ENCODE data around the gene COL27A1.

Gene COL27A1

DNA sequence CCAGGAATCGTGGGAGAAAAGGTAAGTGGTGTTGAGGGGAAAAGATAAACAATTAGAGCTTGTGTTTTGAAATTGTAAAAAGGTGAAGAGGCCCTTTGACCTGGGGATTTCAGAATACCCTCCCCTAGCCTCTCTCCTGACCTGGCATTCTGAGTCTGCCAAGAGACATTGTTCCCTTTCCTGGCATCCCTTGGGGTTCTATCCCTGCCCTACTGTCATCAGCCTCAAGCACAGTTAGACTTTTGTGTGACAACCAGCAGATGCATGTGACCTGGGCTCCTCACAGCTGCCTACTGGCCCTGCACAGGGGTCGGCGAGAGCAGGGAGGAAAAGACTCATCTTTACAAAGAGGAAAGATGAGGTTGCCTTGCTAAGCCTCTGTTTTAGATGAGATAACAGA lies 95.3 kb downstream of the COL27A1 start:
- Histone ChIP-seq H3K27me3 (ENCODE audit: control insufficient read depth in 5 of 5, insufficient read depth in 4 of 5, low read length in 5 of 5) (no peaks in the 10 kb centered on the region), H3K27ac (ENCODE audit: low read depth, low read length) (peak overlapping the region; percentile 65), H3K9me3 (ENCODE audit: control insufficient read depth in 5 of 5, low read length in 5 of 5) (no peaks in the 10 kb centered on the region), H3K4me3 (ENCODE audit: low read depth in 1 of 5, low read length in 5 of 5) (peak overlapping the region in 1 of 5 donors; percentile 17), H3K9ac (ENCODE audit: low read length in 5 of 5) (peak overlapping the region in 1 of 5 donors; percentile 25), H3K4me1 (ENCODE audit: control insufficient read depth in 5 of 5, insufficient read depth in 5 of 5, low read length in 5 of 5) (peaks cover 6 to 28% (median 20%) of the 10 kb centered on the region in 5 donors), H3K36me3 (ENCODE audit: control insufficient read depth in 5 of 5, insufficient read depth in 5 of 5, low read length in 5 of 5) (no peaks in the 10 kb centered on the region)

- no peak overlapping the region for H3K27ac ChIP-seq (ENCODE audit: low read depth, low read length)
- no peak overlapping the region for H3K4me3 ChIP-seq (ENCODE audit: low read depth in 1 of 5, low read length in 5 of 5)
- H3K27me3 ChIP-seq (ENCODE audit: control insufficient read depth in 5 of 5, insufficient read depth in 4 of 5, low read length in 5 of 5) = no peaks in the 10 kb centered on the region
- H3K36me3 ChIP-seq (ENCODE audit: control insufficient read depth in 5 of 5, insufficient read depth in 5 of 5, low read length in 5 of 5) = no peaks in the 10 kb centered on the region
- H3K9ac ChIP-seq (ENCODE audit: low read length in 5 of 5) = no peak overlapping the region
- peaks cover 6 to 28% (median 20%) of the 10 kb centered on the region in 5 donors for H3K4me1 ChIP-seq (ENCODE audit: control insufficient read depth in 5 of 5, insufficient read depth in 5 of 5, low read length in 5 of 5)
- H3K9me3 ChIP-seq (ENCODE audit: control insufficient read depth in 5 of 5, low read length in 5 of 5) = no peaks in the 10 kb centered on the region
Measured at GRCh38 chr9:114252394-114252793, 97.1 kb downstream of the COL27A1 start.

GRCh38 chr9:114256827-114257328 lies 101.5 kb downstream of the COL27A1 start:
- Histone ChIP-seq H3K27me3 (ENCODE audit: control insufficient read depth in 5 of 5, insufficient read depth in 4 of 5, low read length in 5 of 5) (no peaks in the 10 kb centered on the region), H3K36me3 (ENCODE audit: control insufficient read depth in 5 of 5, insufficient read depth in 5 of 5, low read length in 5 of 5) (no peaks in the 10 kb centered on the region), H3K9me3 (ENCODE audit: control insufficient read depth in 5 of 5, low read length in 5 of 5) (no peaks in the 10 kb centered on the region), H3K9ac (ENCODE audit: low read length in 5 of 5) (no peak overlapping the region), H3K4me3 (ENCODE audit: low read depth in 1 of 5, low read length in 5 of 5) (no peak overlapping the region), H3K27ac (ENCODE audit: low read depth, low read length) (no peak overlapping the region), H3K4me1 (ENCODE audit: control insufficient read depth in 5 of 5, insufficient read depth in 5 of 5, low read length in 5 of 5) (peaks cover 0 to under 1% (median 0%) of the 10 kb centered on the region in 5 donors)

GRCh38 chr9:114258218-114258617 lies 102.9 kb downstream of the COL27A1 start:
- Histone ChIP-seq H3K27ac (ENCODE audit: low read depth, low read length) (no peak overlapping the region), H3K4me3 (ENCODE audit: low read depth in 1 of 5, low read length in 5 of 5) (no peak overlapping the region), H3K9me3 (ENCODE audit: control insufficient read depth in 5 of 5, low read length in 5 of 5) (no peaks in the 10 kb centered on the region), H3K4me1 (ENCODE audit: control insufficient read depth in 5 of 5, insufficient read depth in 5 of 5, low read length in 5 of 5) (no peaks in the 10 kb centered on the region), H3K9ac (ENCODE audit: low read length in 5 of 5) (no peak overlapping the region), H3K36me3 (ENCODE audit: control insufficient read depth in 5 of 5, insufficient read depth in 5 of 5, low read length in 5 of 5) (no peaks in the 10 kb centered on the region), H3K27me3 (ENCODE audit: control insufficient read depth in 5 of 5, insufficient read depth in 4 of 5, low read length in 5 of 5) (no peaks in the 10 kb centered on the region)

DNA sequence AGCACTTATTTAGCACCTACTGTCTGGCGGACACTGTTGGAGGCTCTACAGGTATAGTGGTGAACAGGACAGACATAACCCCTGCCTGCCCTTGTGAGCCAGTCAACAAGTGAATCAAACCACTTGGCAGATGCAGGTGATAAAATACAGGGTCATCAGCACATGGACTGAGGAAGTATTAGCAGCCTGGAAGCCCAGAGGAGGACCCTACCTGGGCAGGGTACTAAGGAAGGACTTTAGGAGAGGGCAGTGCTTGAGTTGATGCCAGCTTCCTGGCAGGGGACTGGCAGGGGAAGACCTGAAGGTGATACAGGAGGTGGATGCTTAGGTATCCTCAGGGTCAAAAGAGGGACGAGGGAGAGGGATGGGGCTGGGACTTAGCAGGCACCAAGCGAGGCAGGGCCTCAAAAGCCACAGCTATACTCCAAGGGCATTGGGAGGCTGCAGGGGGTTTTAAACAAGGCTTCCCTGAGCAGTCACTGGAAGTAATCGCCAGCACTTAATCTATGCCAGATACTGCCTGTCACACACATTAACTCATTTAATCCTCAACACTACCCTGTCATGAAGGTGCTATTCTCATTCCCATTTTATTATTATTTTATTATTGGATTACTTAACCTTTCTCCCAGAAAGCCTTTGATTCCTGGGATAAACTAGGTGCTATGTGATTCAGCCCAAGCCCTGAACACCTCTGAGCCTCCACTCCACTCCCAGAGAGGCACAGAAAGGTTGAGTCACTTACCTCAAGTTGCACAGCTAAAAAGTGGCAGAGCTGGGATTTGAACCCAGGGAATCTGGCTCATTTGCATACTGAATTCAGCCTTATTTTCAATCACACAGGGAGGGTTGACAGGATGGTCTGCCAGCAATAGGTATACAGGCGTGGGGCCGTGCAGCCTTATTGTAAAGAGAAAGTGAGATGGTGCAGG lies 103.8 kb downstream of the COL27A1 start:
- H3K27ac ChIP-seq (ENCODE audit: low read depth, low read length) = no peak overlapping the region
- peaks cover 0 to 5% (median 0%) of the 10 kb centered on the region in 5 donors for H3K27me3 ChIP-seq (ENCODE audit: control insufficient read depth in 5 of 5, insufficient read depth in 4 of 5, low read length in 5 of 5)

DNA sequence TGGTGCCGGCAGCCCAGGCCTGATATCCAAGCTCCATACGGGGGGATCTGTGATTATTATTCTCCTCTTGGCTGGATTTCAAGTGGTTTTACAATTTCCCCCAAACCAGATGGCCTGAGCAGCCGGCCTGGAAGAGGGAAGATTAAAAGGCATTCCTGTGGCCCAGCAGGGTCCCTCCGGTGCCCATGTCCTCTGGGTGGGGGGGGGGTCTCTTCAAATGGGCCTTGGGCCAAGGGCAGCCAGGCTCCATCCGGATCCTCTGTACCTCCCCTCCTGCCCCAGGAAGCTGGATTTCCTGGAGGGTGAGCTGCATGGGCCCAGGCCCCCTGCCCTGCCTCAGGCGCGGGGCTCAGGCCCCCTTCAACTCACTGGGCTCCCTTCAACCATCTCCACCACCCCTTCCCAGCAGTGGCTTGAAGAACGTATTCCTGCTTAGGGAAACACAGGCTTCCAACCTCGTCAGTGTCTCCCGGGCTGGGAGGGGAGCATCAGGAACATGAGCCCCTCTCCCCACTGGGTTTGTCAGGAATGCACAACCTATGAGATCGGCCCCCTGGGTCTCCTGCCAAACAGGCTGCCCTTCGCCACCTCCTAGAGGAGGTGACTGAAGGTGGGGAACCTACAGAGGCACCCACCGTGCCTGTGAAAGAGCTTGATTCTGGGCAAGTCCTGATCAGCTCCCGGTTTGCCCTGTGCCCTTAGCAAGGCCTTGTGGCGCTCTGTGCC lies 104.6 kb downstream of the COL27A1 start:
- Histone ChIP-seq H3K27ac (ENCODE audit: low read depth, low read length) (no peak overlapping the region), H3K36me3 (ENCODE audit: control insufficient read depth in 5 of 5, insufficient read depth in 5 of 5, low read length in 5 of 5) (no peaks in the 10 kb centered on the region), H3K27me3 (ENCODE audit: control insufficient read depth in 5 of 5, insufficient read depth in 4 of 5, low read length in 5 of 5) (peaks cover 0 to 5% (median 0%) of the 10 kb centered on the region in 5 donors), H3K4me1 (ENCODE audit: control insufficient read depth in 5 of 5, insufficient read depth in 5 of 5, low read length in 5 of 5) (no peaks in the 10 kb centered on the region), H3K4me3 (ENCODE audit: low read depth in 1 of 5, low read length in 5 of 5) (no peak overlapping the region), H3K9ac (ENCODE audit: low read length in 5 of 5) (peak overlapping the region in 1 of 5 donors; percentile 13), H3K9me3 (ENCODE audit: control insufficient read depth in 5 of 5, low read length in 5 of 5) (no peaks in the 10 kb centered on the region)

More for the DNA sequence above, 103.8 kb downstream of the COL27A1 start:
- Histone ChIP-seq H3K9me3 (ENCODE audit: control insufficient read depth in 5 of 5, low read length in 5 of 5) (no peaks in the 10 kb centered on the region), H3K9ac (ENCODE audit: low read length in 5 of 5) (no peak overlapping the region), H3K36me3 (ENCODE audit: control insufficient read depth in 5 of 5, insufficient read depth in 5 of 5, low read length in 5 of 5) (no peaks in the 10 kb centered on the region), H3K4me1 (ENCODE audit: control insufficient read depth in 5 of 5, insufficient read depth in 5 of 5, low read length in 5 of 5) (no peaks in the 10 kb centered on the region), H3K4me3 (ENCODE audit: low read depth in 1 of 5, low read length in 5 of 5) (no peak overlapping the region)

DNA sequence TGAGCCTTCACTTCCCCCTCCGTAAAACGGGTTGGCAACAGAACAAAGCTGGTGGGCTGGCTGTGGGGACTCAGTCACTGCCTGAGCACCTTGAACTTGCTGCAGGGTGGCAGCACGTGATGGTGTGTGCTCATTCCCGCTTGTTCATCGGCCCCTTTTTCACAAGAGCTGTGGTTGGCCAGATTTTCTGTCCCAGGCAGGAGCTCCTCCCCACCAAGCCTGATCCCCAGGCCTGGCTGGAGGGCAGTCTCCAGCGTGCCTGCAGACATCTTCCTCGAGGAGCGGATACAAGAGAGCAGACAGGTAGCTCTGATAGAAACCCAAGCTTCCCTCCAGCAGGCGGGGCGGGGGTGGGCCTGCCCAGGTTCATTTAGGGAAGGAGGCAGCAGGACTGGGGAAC lies 105.7 kb downstream of the COL27A1 start:
- no peaks in the 10 kb centered on the region for H3K9me3 ChIP-seq (ENCODE audit: control insufficient read depth in 5 of 5, low read length in 5 of 5)
- no peak overlapping the region for H3K9ac ChIP-seq (ENCODE audit: low read length in 5 of 5)
- no peaks in the 10 kb centered on the region for H3K4me1 ChIP-seq (ENCODE audit: control insufficient read depth in 5 of 5, insufficient read depth in 5 of 5, low read length in 5 of 5)
- H3K4me3 ChIP-seq (ENCODE audit: low read depth in 1 of 5, low read length in 5 of 5) = no peak overlapping the region
- H3K36me3 ChIP-seq (ENCODE audit: control insufficient read depth in 5 of 5, insufficient read depth in 5 of 5, low read length in 5 of 5) = peaks cover 0 to 3% (median 0%) of the 10 kb centered on the region in 5 donors
- peaks cover 0 to 5% (median 0%) of the 10 kb centered on the region in 5 donors for H3K27me3 ChIP-seq (ENCODE audit: control insufficient read depth in 5 of 5, insufficient read depth in 4 of 5, low read length in 5 of 5)
- no peak overlapping the region for H3K27ac ChIP-seq (ENCODE audit: low read depth, low read length)

DNA sequence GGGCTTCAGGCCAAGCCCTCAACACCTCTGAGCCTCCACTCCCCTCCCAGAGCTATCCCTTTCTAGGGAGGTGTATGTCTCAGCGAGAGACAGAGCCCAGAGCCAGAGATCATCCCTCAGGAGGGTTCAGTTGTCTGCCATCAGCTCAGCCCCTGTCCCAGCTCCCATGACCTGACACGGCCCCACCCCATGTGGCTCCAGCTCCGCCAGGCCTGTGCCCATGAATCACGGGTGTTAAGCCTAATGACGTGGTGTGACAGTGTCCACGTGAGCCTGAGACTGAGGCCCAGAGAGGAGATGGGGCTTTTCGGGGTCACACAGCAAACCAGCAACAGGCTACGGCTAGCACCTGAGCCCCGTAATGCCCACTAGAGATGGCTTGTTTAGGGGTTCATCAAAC lies 106.7 kb downstream of the COL27A1 start:
- Histone ChIP-seq H3K9me3 (ENCODE audit: control insufficient read depth in 5 of 5, low read length in 5 of 5) (no peaks in the 10 kb centered on the region), H3K27me3 (ENCODE audit: control insufficient read depth in 5 of 5, insufficient read depth in 4 of 5, low read length in 5 of 5) (peaks cover 0 to 5% (median 0%) of the 10 kb centered on the region in 5 donors), H3K4me3 (ENCODE audit: low read depth in 1 of 5, low read length in 5 of 5) (no peak overlapping the region), H3K4me1 (ENCODE audit: control insufficient read depth in 5 of 5, insufficient read depth in 5 of 5, low read length in 5 of 5) (no peaks in the 10 kb centered on the region), H3K9ac (ENCODE audit: low read length in 5 of 5) (no peak overlapping the region), H3K36me3 (ENCODE audit: control insufficient read depth in 5 of 5, insufficient read depth in 5 of 5, low read length in 5 of 5) (peaks cover 0 to 3% (median 0%) of the 10 kb centered on the region in 5 donors), H3K27ac (ENCODE audit: low read depth, low read length) (no peak overlapping the region)

GRCh38 chr9:114263853-114264510 lies 108.6 kb downstream of the COL27A1 start:
- H3K4me3 ChIP-seq (ENCODE audit: low read depth in 1 of 5, low read length in 5 of 5) = no peak overlapping the region
- no peaks in the 10 kb centered on the region for H3K4me1 ChIP-seq (ENCODE audit: control insufficient read depth in 5 of 5, insufficient read depth in 5 of 5, low read length in 5 of 5)
- H3K9ac ChIP-seq (ENCODE audit: low read length in 5 of 5) = no peak overlapping the region
- H3K36me3 ChIP-seq (ENCODE audit: control insufficient read depth in 5 of 5, insufficient read depth in 5 of 5, low read length in 5 of 5) = peaks cover 0 to 3% (median 0%) of the 10 kb centered on the region in 5 donors
- peaks cover 0 to 5% (median 0%) of the 10 kb centered on the region in 5 donors for H3K27me3 ChIP-seq (ENCODE audit: control insufficient read depth in 5 of 5, insufficient read depth in 4 of 5, low read length in 5 of 5)
- no peaks in the 10 kb centered on the region for H3K9me3 ChIP-seq (ENCODE audit: control insufficient read depth in 5 of 5, low read length in 5 of 5)
- H3K27ac ChIP-seq (ENCODE audit: low read depth, low read length) = no peak overlapping the region
